Activated CD8-positive, alpha-beta memory T cell treated with anti-CD3 and anti-CD28 coated beads, Interleukin-2, amount 50 U/mL, for 1 hour (primary cell): ENCODE data around the gene FEZF2.

Experiments used
- DNase-seq: peaks from one replicate; pipeline ENCODE4 v3.0.0-alpha.2; 2020; ENCODE audit errors: extremely low read depth

Gene FEZF2

DNA sequence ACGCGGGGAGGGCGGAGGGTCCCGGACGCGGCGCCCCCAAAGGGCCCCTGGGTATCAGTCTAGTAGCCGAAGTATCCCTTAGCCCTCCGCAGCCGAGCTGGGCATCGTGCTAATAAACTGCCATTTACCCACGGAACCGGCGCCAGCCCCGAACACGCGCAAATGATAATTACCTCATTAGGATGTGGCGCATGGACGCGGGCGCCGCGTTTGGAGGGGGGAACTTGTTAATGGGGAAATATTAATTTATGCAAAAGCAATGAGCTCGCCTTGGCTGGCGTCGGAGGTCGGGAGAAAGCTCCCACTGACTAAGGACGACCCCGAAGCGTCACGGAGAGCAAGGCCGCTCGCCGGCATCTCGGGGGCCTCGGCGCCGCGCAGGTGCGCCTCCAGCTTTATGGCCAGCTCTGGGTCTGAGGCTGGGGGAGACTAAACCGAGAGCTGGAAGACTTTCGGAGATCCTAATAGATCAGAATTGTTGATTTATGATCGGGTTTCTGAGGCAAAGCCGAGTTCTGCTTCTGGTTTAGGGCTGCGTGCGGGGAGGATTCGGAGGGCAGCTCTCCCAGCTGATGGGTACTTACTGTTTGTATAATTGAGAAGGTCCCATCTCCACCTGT is 474 bp upstream of the FEZF2 start:
- no peak for DNase-seq

DNA sequence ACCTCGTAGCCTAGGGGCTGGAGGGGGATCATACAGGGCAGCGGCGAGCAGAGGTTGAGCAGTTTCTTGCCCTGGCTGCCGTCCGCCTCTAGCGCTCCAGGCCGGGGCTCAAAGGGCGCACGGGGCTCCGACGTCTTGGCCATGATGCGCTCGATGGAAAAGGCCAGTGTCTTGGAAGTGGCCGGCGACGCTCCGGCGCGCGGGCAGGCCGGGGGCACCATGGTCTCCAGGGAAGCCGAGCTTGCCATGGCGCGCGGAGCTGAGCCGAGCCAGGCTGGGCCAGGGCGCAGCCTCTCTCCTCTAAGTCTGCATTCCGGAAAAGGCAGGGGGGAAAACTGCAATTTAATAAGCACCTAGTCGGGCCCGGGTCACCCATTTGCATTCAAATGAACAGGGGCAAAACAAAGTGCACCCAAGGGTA is 719 bp downstream of the FEZF2 start:
- no peak for DNase-seq

DNA sequence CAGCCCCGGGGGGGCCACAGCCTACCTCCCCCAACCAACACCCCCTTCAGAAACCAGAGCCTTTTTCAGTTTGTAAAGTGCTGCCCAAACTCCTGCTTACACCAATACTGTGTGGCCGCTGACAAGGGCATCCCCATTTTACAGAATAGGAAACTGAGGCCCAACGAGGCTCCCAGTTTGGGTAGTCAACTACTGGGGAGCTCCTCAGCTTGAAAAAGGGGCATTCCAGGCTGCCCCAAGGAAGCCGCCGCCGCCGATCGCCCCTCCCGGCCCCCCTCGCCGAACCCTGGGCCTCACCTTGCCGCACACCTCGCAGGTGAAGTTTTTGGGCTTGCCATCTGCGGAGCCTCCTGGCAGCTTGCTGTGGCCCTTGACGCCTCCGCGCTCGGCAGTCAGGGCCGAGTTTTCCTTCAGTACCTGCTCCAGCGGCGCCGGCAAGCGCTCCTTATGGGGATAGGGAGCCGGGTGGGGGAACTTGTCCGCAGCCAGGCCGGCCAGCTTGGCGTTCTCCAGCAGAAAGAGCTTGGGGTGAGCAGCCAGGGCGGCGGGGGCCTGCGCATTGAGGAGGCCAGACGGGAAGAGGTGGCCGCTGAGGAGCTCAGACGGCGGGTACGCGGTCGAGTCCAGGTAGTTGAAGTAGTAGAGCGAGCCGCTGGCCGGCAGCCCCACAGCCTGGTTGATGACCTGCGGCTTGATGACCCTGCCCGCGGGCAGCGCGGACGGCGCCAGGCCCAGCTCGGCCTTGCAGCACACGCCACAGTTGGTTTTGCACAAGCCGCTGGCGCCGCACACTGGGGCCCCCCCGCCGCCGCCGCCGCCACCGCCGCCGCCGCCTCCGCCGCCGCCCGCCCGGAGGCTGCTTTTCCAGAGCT is 1.4 kb downstream of the FEZF2 start:
- DNase-seq, result no peak

DNA sequence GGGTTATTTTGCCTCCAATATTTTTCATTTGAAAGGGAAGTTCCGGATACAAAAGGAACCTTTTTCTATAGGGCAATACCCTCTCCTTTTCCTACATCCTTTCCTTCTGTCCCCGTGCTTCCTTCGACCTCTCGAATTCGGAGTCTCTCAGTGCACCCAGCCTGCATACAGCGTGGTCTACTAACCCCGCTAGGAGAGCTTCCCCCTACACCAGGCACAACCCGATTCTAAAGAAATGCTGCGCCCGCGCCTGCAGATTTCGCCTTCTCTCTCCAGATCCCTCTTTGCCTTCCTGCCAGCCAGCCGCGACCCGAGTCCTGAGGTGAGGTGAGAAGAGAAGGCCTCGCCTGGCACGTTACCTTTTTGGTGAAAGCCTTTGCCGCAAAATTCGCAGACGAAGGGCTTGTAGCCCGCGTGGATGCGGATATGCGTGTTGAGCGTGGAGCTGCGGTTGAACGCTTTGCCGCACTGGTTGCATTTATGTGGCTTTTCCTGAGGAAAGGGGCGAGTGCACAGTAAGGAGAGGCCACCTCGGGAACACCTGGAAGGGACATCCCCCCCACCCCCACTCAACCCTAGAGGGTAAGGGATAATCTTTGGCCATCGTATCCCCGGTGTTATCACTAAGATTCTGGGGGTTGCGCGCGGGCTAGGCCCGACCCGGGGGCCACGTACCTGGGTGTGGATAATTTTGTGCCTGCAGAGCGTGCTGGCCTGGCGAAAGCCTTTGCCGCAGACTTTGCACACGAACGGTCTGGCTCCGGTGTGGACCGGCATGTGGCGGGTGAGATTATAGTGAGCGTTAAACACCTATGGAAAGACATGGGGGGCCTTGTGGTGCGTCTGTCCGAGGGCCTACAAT is 2.3 kb downstream of the FEZF2 start:
- DNase-seq, result no peak

DNA sequence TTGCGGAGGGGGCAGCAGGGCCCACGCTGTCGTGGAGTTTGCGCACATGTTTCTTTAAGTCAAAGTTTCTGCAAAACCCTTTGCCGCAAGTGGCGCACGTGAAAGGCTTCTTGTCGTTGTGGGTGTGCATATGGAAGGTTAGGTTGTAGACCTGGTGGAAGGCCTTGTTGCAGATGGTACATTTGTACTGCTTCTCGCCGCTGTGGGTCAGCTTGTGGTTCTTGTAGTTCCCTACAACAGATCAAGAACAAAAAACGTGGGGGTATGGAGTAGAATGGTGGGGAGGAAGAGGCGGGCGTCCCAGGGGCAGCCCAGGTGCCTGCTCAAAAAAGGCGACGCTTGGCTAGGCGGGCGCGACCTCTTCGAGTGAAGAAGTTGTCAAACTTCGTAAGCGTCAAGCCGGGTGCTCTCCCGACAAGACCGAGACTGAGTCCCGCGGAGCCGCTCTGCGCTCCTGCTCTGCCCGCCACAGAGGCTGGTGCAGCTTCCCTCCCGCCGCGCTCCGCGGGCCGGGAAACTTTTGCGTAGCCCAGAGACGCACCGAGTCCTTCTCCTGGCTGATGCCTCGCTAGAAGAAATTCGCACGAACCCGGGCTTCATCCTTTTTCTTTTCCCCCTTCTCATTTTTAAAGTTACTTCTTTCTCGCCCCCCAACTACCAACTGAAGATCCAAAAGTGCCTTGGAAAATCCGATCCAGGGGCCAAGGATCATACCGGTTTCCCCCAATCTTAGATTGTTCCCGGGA is 3.1 kb downstream of the FEZF2 start:
- no peak for DNase-seq

- DNase-seq, result no peak
These were observed 3.9 kb downstream of the FEZF2 start for GRCh38 chr3:62369476-62369743.

DNA sequence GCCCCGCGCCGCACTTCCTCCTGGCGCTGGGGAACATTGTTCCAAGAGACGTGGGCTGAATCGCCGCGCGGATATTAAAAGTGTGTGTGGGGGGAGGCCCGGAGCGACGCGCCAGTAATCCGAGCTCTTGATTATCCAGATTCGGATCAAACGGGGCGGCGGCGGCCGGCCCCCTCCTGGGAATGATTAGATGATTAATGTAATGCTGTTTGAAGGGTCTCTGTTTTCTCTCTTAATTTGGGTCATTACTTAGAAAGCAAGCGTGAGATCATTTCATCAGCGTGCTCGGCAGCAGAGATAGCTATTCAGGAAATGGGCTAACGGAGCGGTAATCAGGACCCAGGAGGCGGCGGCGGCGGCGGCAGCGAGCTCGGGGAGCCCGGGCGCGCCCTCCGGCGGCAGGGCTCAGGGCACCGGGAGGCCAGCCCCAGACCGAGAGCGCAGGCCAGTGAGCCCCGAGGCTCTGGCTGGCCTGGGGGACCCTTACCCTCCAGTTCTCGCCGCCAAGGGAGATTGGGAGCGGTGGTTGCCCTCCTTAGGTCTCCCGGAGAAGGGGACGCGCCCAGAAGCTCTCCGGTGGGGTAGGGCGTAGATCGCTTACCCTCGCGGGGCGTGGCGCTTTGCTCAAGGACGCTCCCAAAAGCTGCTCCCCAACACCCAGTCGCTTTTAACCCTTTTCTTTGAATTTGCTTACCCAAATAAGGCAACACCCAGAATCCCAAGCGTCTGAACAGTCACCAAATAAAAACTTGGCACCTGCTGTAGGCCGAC is 4.5 kb downstream of the FEZF2 start:
- DNase-seq, result no peak

GRCh38 chr3:62368290-62368704 is 5.1 kb downstream of the FEZF2 start:
- no peak for DNase-seq

DNA sequence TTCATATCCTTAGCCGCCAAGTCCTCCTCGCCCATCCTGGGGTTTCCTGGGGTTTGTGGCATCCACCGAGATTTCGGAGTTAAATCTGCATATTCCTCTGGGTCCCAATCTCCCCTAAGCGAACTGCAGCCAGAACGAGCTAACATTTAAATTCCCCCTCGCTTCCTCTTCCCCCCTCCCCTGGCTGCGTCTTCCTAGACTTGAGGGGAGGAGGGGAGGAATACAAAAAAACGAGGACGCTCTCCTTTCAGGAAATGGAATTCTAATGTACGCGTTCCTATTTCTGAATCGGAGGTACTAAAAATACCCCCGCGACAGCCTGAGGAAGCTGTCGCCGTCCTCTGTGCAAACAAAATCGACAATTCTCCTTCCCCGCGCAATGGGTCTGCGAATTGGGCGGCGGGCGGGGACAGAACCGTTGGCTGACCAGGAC is 5.6 kb downstream of the FEZF2 start:
- DNase-seq, result no peak

GRCh38 chr3:62366126-62366484 is 7.2 kb downstream of the FEZF2 start:
- DNase-seq, result no peak

DNA sequence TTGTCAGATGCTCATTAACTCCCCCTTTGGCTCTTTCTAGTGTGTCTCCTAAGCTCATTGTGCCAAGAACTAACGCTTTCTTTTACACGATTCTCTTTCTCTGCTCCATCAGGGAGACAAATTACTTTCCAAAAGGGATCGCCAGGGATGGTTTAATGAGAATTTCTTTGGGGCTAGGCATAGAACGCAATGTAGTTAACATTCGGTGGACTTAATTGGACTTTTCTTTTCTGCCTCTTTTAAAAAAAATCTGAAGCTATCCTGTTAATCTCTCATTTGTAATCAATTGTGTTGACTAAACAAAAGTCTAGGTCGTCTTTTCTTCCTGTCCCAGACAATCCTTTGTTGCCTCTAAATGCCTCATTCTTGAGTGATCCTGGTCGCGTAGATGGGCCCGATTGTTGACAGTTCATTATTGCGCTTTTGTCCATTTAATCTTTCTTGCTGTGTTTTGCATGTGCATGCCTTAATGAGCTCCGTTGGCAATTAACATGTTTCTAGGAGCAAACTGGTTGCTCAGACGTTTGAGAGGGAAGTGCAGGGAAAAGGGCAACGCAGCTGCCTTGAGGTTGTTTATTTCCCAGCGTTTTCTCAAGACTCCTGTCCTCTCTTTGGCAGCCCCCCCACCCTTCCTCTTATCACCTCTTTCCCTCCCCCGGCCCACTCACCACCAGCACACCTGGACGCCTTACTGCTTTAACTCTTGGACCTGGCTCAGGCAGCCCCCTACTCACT is 7.8 kb downstream of the FEZF2 start:
- no peak for DNase-seq

DNA sequence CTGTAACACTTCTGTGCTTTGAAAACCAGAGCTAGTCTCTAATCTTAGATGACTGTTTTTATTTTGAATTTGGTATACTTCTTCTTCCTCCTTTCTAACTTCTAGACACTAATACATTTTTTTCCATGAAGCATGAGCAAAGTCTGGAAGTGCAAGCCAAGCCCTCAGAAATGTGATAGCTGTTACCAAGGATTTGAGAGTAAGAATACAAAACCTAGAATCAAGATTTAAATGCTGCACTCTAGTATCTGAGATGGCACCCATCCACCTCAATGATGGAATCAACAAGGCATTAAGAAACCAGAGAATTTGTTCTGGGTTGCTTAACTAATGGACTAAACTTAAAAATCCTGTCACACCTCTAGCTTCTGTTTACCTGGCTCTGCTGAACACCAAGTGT is 9.2 kb downstream of the FEZF2 start:
- no peak for DNase-seq

GRCh38 chr3:62363275-62363674 is 10.1 kb downstream of the FEZF2 start:
- DNase-seq, result no peak

DNA sequence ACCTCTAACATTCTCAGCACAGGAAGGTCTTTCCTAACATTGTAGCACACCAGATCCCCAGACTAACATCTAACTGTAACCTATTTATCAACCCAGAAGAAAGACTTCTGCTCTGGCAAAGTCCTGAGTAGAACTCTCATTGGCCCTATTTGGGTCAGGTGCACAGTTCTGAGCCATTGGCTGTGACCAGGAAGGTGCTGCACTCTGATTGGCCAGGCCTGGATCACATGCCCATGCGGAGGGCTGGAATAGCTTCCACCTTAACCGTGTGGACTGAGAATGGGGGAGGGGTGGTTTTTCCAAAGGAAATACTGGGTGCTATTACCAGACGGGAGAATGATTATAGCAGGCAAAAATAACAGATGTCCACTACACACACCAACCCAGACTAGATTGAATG is 11.5 kb downstream of the FEZF2 start:
- no peak for DNase-seq

DNA sequence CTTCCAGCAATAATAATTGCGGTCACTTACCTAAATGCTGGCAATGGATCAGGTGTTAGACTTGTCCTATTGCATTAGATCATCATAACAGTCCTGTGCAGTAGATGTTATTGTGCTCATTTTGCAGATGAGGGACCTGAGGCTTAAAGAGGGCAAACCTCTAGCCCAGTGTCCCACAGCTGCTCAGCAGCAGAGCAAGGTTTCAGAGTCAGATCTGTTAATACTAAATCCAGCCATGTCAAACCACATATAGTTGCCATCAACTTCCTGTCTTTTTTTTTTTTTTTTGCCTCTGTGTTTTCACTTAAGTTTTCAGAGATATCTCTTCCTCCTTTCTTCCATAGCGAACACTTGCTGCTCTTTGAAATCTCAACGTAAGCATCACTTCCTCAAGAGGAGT is 12.1 kb downstream of the FEZF2 start:
- DNase-seq, result no peak

DNA sequence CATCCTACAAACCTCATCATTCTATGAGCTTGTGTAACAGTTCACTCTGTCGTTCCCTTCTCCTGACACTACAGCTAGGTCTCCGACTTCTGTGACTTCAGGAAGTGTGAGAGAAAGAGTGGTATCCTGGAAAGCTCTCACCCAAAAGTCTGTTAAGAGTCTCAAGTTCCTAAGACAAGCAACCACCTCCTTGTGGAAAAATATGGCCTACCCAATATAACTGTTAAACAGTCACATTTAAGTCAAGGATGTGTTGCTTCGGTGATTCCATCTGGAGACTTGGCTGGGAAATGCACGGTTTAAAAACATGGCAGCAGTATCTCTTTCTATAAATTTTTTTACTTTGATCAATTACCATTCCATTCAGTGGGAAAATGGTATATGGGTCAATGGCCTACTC is 13.8 kb downstream of the FEZF2 start:
- no peak for DNase-seq

- no peak for DNase-seq
These were observed 17.0 kb downstream of the FEZF2 start for GRCh38 chr3:62356356-62356755.

GRCh38 chr3:62355703-62356102 is 17.6 kb downstream of the FEZF2 start:
- no peak for DNase-seq

- DNase-seq, result no peak
These were observed 29.6 kb downstream of the FEZF2 start for GRCh38 chr3:62343755-62344154.

- no peak for DNase-seq
These were observed 38.2 kb downstream of the FEZF2 start for GRCh38 chr3:62335196-62335595.

- no peak for DNase-seq
These were observed 40.5 kb downstream of the FEZF2 start for GRCh38 chr3:62332835-62333244.
